MCF 10A (cell line): ENCODE data around the gene NINJ2. TPM values are rescaled to one million over a fixed set of nuclear protein-coding genes. Genes with fewer than 3 reads are reported as not detected.

ENCODE experiments used
- BruUV-seq: library from RNA; stranded (reverse); fragments of 400-500 nt; replicated peaks from 2 replicates; lab custom pipeline; 2021; lab: Mats Ljungman, UMichigan
- CTCF ChIA-PET: fragments of 300-600 bp; sonication (Branson Sonifier 250); formaldehyde crosslinking; extraction: SDS; loops from one replicate; lab custom pipeline; 2021; ENCODE audit warnings: antibody characterized with exemption, inconsistent platforms; lab: Yijun Ruan, JAX
- POLR2A ChIA-PET: fragments of 300-600, 350-650 bp; sonication (Branson Sonifier 250); formaldehyde crosslinking; extraction: SDS; loops from one replicate; lab custom pipeline; 2020; ENCODE audit warnings: antibody characterized with exemption, inconsistent platforms; lab: Yijun Ruan, JAX
- DNase-seq: peaks from one replicate; pipeline ENCODE4 v3.0.0-alpha.2; 2018; ENCODE audit not compliant: unreplicated experiment
- H3K27ac Mint-ChIP-seq: one replicate; pipeline ENCODE4 v1.8.0; 2022; ENCODE audit warnings: mild to moderate bottlenecking, low read depth, mixed read lengths; ENCODE audit not compliant: unreplicated experiment
- H3K27me3 Mint-ChIP-seq: one replicate; pipeline ENCODE4 v1.8.0; 2022; ENCODE audit warnings: mixed read lengths; ENCODE audit not compliant: insufficient read depth, unreplicated experiment
- H3K36me3 Mint-ChIP-seq: one replicate; pipeline ENCODE4 v1.8.0; 2022; ENCODE audit warnings: mild to moderate bottlenecking, moderate library complexity, mixed read lengths; ENCODE audit not compliant: insufficient read depth, unreplicated experiment
- H3K4me1 Mint-ChIP-seq: one replicate; pipeline ENCODE4 v1.8.0; 2022; ENCODE audit warnings: mixed read lengths; ENCODE audit not compliant: insufficient read depth, unreplicated experiment
- H3K4me3 Mint-ChIP-seq: one replicate; pipeline ENCODE4 v1.8.0; 2022; ENCODE audit warnings: mild to moderate bottlenecking, moderate library complexity, mixed read lengths; ENCODE audit not compliant: unreplicated experiment
- H3K9me3 Mint-ChIP-seq: one replicate; pipeline ENCODE4 v1.8.0; 2022; ENCODE audit warnings: mixed read lengths; ENCODE audit not compliant: unreplicated experiment
- CTCF ChIP-seq: fragments of 200-600 bp; IDR thresholded peaks from one replicate; pipeline ENCODE4 v1.8.0; 2022; ENCODE audit warnings: antibody characterized with exemption, mild to moderate bottlenecking; ENCODE audit not compliant: unreplicated experiment
- intact Hi-C: fragments of 100-400 bp; cut with micrococcal nuclease; formaldehyde crosslinking; loops from 2 replicates; pipeline ENCODE4 v1.14.1; 2022
- total RNA-seq: library from RNA; stranded (reverse); gene quantifications from 2 replicates; pipeline ENCODE4 v1.2.3, GENCODE V29; 2022

NINJ2 gene
- total RNA-seq, 1 experiment from 2014 or later: not detected

GRCh38 chr12:563787-564298 is 99.4 kb downstream of the NINJ2 start:
- no TSS peak for BruUV-seq
- H3K4me1 Mint-ChIP-seq: no peaks in the 10 kb centered on the region
- ChIA-PET CTCF (no interaction called here), POLR2A (interaction anchor here (1.2 kb wide), 1 partner anchor 289 kb away, joined by 4 read pairs; no protein-coding TSS in a partner anchor)
- H3K9me3 Mint-ChIP-seq: no peaks in the 10 kb centered on the region
- no peaks in the 10 kb centered on the region for H3K36me3 Mint-ChIP-seq
- no peak overlapping the region for H3K4me3 Mint-ChIP-seq
- intact Hi-C loops: no loop called here
- peaks cover 20% of the 10 kb centered on the region for H3K27me3 Mint-ChIP-seq
- TF ChIP-seq CTCF: no peak
- no peak for DNase-seq
- no peak overlapping the region for H3K27ac Mint-ChIP-seq

- no peak overlapping the region for H3K27ac Mint-ChIP-seq
- H3K4me3 Mint-ChIP-seq: no peak overlapping the region
- ChIA-PET CTCF (no interaction called here), POLR2A (interaction anchor here (1.2 kb wide), 1 partner anchor 290 kb away, joined by 4 read pairs; no protein-coding TSS in a partner anchor)
- no peaks in the 10 kb centered on the region for H3K36me3 Mint-ChIP-seq
- no peaks in the 10 kb centered on the region for H3K9me3 Mint-ChIP-seq
- BruUV-seq: no TSS peak
- peaks cover 25% of the 10 kb centered on the region for H3K27me3 Mint-ChIP-seq
- no peak for TF ChIP-seq CTCF
- DNase-seq: no peak
- H3K4me1 Mint-ChIP-seq: no peaks in the 10 kb centered on the region
- intact Hi-C loops: no loop called here
Observed at GRCh38 chr12:563250-563781, 99.9 kb downstream of the NINJ2 start.

GRCh38 chr12:562634-563033 is 100.6 kb downstream of the NINJ2 start:
- no TSS peak for BruUV-seq
- H3K4me1 Mint-ChIP-seq: no peaks in the 10 kb centered on the region
- intact Hi-C loops: no loop called here
- POLR2A ChIA-PET: interaction anchor here (0.7 kb wide), 1 partner anchor 9 kb away, joined by 3 read pairs; no protein-coding TSS in a partner anchor
- no peak for DNase-seq
- H3K27me3 Mint-ChIP-seq: peaks cover 25% of the 10 kb centered on the region
- TF ChIP-seq CTCF: no peak
- no peaks in the 10 kb centered on the region for H3K36me3 Mint-ChIP-seq
- no peak overlapping the region for H3K27ac Mint-ChIP-seq
- H3K4me3 Mint-ChIP-seq: no peak overlapping the region
- CTCF ChIA-PET: interaction anchor here (0.5 kb wide), 1 partner anchor 120 kb away, joined by 3 read pairs; no protein-coding TSS in a partner anchor
- no peaks in the 10 kb centered on the region for H3K9me3 Mint-ChIP-seq

GRCh38 chr12:561908-562593 is 101.2 kb downstream of the NINJ2 start:
- intact Hi-C loops: no loop called here
- no peak for DNase-seq
- ChIA-PET POLR2A (interaction anchor here (0.7 kb wide), 1 partner anchor 9 kb away, joined by 3 read pairs; no protein-coding TSS in a partner anchor), CTCF (interaction anchor here (0.5 to 0.9 kb wide), 4 partner anchors 15 to 1073 kb away, joined by 3 to 4 read pairs (median 4); no protein-coding TSS in a partner anchor)
- Mint-ChIP-seq H3K9me3 (no peaks in the 10 kb centered on the region), H3K27me3 (peaks cover 25% of the 10 kb centered on the region), H3K4me3 (no peak overlapping the region), H3K4me1 (no peaks in the 10 kb centered on the region), H3K27ac (no peak overlapping the region), H3K36me3 (no peaks in the 10 kb centered on the region)
- BruUV-seq: no TSS peak
- TF ChIP-seq CTCF: no peak
